GM06990 (cell line): ENCODE measurements around the gene CTSL.

Source experiments
- DNase-seq: peaks from one replicate; pipeline ENCODE4 v3.0.0-alpha.2; 2011; ENCODE audit not compliant: insufficient read length; ENCODE audit errors: extremely low read depth
- H3K27me3 ChIP-seq: replicated peaks from 2 replicates; pipeline ENCODE4 v1.6.0; 2011; ENCODE audit warnings: low read length; ENCODE audit not compliant: control insufficient read depth, insufficient read depth
- H3K36me3 ChIP-seq: 2 replicates; pipeline ENCODE4 v1.5.1; 2011; ENCODE audit warnings: low read length; ENCODE audit not compliant: control insufficient read depth, insufficient read depth
- H3K4me3 ChIP-seq: replicated peaks from 2 replicates; pipeline ENCODE4 v1.5.1; 2011; ENCODE audit warnings: low read depth, mild to moderate bottlenecking, control low read depth, low read length
- TF ChIP-seq, protein P1 (sequence below): IDR thresholded peaks from 2 replicates; pipeline ENCODE4 v1.5.1; 2011; ENCODE audit warnings: low read length, control low read depth, mild to moderate bottlenecking, inconsistent platforms; ENCODE audit not compliant: insufficient read depth, poor library complexity, severe bottlenecking

The CTSL gene

GRCh38 chr9:87776481-87777379, 50.8 kb downstream of the CTSL start:
- H3K27me3 ChIP-seq = no peaks in the 10 kb centered on the region
- no peak overlapping the region for H3K4me3 ChIP-seq
- TF ChIP-seq, protein P1, sequence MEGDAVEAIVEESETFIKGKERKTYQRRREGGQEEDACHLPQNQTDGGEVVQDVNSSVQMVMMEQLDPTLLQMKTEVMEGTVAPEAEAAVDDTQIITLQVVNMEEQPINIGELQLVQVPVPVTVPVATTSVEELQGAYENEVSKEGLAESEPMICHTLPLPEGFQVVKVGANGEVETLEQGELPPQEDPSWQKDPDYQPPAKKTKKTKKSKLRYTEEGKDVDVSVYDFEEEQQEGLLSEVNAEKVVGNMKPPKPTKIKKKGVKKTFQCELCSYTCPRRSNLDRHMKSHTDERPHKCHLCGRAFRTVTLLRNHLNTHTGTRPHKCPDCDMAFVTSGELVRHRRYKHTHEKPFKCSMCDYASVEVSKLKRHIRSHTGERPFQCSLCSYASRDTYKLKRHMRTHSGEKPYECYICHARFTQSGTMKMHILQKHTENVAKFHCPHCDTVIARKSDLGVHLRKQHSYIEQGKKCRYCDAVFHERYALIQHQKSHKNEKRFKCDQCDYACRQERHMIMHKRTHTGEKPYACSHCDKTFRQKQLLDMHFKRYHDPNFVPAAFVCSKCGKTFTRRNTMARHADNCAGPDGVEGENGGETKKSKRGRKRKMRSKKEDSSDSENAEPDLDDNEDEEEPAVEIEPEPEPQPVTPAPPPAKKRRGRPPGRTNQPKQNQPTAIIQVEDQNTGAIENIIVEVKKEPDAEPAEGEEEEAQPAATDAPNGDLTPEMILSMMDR = no peak
- DNase-seq = no peak
- no peaks in the 10 kb centered on the region for H3K36me3 ChIP-seq

- Histone ChIP-seq H3K4me3 (no peak overlapping the region), H3K27me3 (no peaks in the 10 kb centered on the region), H3K36me3 (no peaks in the 10 kb centered on the region)
- no peak for DNase-seq
- TF ChIP-seq, protein P1 = no peak
Observed at GRCh38 chr9:87778996-87779395, 53.1 kb downstream of the CTSL start.
